Nephron (organoid): ENCODE results near the gene UBE2QL1.

Experiments
- H3K27ac Mint-ChIP-seq, 3 experiments: 2 replicates each; pipeline ENCODE4 v1.8.0; 2020; ENCODE audit warnings: mixed read lengths in 3 of 3, mild to moderate bottlenecking in 2 of 3, moderate library complexity in 1 of 3
- H3K27me3 Mint-ChIP-seq: 2 replicates; pipeline ENCODE4 v1.8.0; 2021; ENCODE audit warnings: low read depth, mild to moderate bottlenecking, moderate library complexity, mixed read lengths
- H3K36me3 Mint-ChIP-seq: 2 replicates; pipeline ENCODE4 v1.8.0; 2020; ENCODE audit warnings: low read depth, mixed read lengths
- H3K4me1 Mint-ChIP-seq: 2 replicates; pipeline ENCODE4 v1.8.0; 2020; ENCODE audit warnings: mixed read lengths
- H3K4me3 Mint-ChIP-seq, 3 experiments: 2 replicates each; pipeline ENCODE4 v1.8.0; 2020; ENCODE audit warnings: mild to moderate bottlenecking in 3 of 3, mixed read lengths in 3 of 3, moderate library complexity in 2 of 3
- H3K9me3 Mint-ChIP-seq: 2 replicates; pipeline ENCODE4 v1.8.0; 2020; ENCODE audit warnings: mixed read lengths
- TF ChIP-seq, protein P1 (sequence below), 3 experiments: fragments of 200-600 bp; sonication (generic); IDR thresholded peaks; one replicate each; pipeline ENCODE4 v1.5.0; 2021; ENCODE audit warnings: antibody characterized with exemption in 3 of 3; ENCODE audit not compliant: unreplicated experiment in 3 of 3

Gene UBE2QL1

DNA sequence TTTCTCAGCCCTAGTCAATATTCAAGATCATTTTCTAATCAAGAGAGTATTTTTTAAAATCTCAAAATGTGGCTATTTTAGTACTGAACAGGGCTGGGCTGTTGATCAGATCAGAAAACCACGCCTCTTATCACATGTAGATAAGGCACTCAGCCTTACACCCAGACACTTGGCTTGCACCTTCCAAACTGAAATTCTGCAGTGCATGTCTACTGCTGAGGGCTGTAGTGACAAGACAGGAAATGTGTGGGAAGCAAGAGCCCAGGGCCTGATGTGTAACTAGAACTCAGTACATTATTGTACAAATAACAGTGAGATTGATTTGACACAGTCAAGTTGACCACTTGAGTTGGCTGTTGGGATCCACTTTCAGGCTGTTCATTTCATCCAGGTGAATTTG lies 48.6 kb downstream of the UBE2QL1 start:
- Mint-ChIP-seq H3K4me1 (no peaks in the 10 kb centered on the region), H3K27me3 (peaks cover 13% of the 10 kb centered on the region), H3K27ac (no peak overlapping the region), H3K4me3 (no peak overlapping the region), H3K9me3 (no peaks in the 10 kb centered on the region), H3K36me3 (no peaks in the 10 kb centered on the region)
- TF ChIP-seq, protein P1, sequence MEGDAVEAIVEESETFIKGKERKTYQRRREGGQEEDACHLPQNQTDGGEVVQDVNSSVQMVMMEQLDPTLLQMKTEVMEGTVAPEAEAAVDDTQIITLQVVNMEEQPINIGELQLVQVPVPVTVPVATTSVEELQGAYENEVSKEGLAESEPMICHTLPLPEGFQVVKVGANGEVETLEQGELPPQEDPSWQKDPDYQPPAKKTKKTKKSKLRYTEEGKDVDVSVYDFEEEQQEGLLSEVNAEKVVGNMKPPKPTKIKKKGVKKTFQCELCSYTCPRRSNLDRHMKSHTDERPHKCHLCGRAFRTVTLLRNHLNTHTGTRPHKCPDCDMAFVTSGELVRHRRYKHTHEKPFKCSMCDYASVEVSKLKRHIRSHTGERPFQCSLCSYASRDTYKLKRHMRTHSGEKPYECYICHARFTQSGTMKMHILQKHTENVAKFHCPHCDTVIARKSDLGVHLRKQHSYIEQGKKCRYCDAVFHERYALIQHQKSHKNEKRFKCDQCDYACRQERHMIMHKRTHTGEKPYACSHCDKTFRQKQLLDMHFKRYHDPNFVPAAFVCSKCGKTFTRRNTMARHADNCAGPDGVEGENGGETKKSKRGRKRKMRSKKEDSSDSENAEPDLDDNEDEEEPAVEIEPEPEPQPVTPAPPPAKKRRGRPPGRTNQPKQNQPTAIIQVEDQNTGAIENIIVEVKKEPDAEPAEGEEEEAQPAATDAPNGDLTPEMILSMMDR (IDR thresholded peaks at IDR 0.05; ENCODE audit: unreplicated experiment in 3 of 3), result no peak

DNA sequence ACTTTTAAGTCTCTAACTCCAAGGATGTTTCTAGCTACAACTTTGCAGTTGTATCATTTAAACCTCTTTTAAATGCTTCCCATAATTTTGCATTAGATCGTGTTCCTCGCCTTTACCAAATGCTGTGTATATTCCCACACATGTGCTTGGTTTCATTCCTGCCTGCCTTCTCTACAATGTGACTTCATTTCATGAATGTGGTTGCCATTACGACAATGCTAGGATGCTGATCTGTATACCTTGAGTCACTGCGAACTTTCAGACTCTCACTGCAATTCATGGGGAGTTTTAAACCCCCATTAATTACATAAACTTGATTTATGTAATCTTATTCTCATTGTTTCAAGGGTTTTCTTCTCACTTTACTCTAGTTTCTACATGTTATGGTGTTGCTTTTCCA lies 50.3 kb downstream of the UBE2QL1 start:
- no peaks in the 10 kb centered on the region for H3K4me1 Mint-ChIP-seq
- H3K9me3 Mint-ChIP-seq, result peaks cover 4% of the 10 kb centered on the region
- H3K36me3 Mint-ChIP-seq, result no peaks in the 10 kb centered on the region
- H3K27me3 Mint-ChIP-seq, result peaks cover 11% of the 10 kb centered on the region
- TF ChIP-seq, protein P1 (IDR thresholded peaks at IDR 0.05; ENCODE audit: unreplicated experiment in 3 of 3), result no peak
- no peak overlapping the region for H3K4me3 Mint-ChIP-seq
- H3K27ac Mint-ChIP-seq, result no peak overlapping the region

DNA sequence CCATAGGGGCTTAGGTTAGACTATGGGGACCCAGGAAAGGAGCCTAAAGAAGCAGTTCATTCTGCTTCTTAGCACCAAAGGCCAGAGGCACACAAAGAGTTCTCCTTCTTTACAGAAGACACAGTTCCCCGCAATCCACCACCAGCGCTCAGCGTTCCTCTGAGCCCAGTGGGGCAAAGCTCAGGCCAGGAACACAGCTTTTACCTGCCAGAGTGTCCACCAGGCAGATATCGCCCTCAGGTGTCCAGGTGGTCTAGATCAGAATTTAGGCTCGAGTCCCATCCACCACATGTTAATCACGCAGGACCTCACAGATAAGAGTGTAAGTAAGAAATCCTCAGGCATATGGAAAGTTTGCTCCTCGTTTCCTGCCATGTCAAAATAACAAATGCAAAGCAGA lies 53.0 kb downstream of the UBE2QL1 start:
- TF ChIP-seq, protein P1 (IDR thresholded peaks at IDR 0.05; ENCODE audit: unreplicated experiment in 3 of 3), result no peak
- H3K36me3 Mint-ChIP-seq, result no peaks in the 10 kb centered on the region

GRCh38 chr5:6502421-6502820 lies 53.8 kb downstream of the UBE2QL1 start:
- Mint-ChIP-seq H3K27ac (no peak overlapping the region), H3K36me3 (no peaks in the 10 kb centered on the region), H3K4me1 (no peaks in the 10 kb centered on the region), H3K4me3 (no peak overlapping the region), H3K9me3 (peaks cover 4% of the 10 kb centered on the region), H3K27me3 (peaks cover 11% of the 10 kb centered on the region)
- TF ChIP-seq, protein P1 (IDR thresholded peaks at IDR 0.05; ENCODE audit: unreplicated experiment in 3 of 3), result no peak

More for the DNA sequence above, 53.0 kb downstream of the UBE2QL1 start:
- no peak overlapping the region for H3K27ac Mint-ChIP-seq
- peaks cover 11% of the 10 kb centered on the region for H3K27me3 Mint-ChIP-seq
- H3K4me3 Mint-ChIP-seq, result no peak overlapping the region
- no peaks in the 10 kb centered on the region for H3K4me1 Mint-ChIP-seq
- H3K9me3 Mint-ChIP-seq, result peaks cover 4% of the 10 kb centered on the region

DNA sequence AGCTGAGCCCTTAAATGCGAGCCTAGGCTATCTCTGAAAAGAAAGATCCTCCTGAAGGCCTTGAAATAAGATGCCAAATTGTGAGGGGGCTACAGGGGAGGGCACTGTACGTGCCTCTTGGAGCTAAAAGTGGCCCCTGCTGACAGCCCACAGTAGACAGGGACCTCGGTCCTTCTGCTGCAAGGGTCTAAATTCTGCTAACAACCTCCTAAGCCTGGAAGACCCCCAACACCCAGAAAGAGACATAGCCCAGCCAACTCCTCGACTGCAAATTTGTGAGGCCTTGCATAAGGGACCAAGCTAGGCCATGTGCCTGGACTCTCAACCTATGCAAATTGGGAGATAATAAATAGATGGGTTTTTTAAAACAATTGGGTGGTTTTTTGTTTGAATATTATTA lies 54.7 kb downstream of the UBE2QL1 start:
- no peak overlapping the region for H3K4me3 Mint-ChIP-seq
- H3K27ac Mint-ChIP-seq, result no peak overlapping the region
- H3K9me3 Mint-ChIP-seq, result peaks cover 4% of the 10 kb centered on the region
- H3K27me3 Mint-ChIP-seq, result peaks cover 14% of the 10 kb centered on the region
- TF ChIP-seq, protein P1 (IDR thresholded peaks at IDR 0.05; ENCODE audit: unreplicated experiment in 3 of 3), result no peak
- H3K4me1 Mint-ChIP-seq, result no peaks in the 10 kb centered on the region
- no peaks in the 10 kb centered on the region for H3K36me3 Mint-ChIP-seq

DNA sequence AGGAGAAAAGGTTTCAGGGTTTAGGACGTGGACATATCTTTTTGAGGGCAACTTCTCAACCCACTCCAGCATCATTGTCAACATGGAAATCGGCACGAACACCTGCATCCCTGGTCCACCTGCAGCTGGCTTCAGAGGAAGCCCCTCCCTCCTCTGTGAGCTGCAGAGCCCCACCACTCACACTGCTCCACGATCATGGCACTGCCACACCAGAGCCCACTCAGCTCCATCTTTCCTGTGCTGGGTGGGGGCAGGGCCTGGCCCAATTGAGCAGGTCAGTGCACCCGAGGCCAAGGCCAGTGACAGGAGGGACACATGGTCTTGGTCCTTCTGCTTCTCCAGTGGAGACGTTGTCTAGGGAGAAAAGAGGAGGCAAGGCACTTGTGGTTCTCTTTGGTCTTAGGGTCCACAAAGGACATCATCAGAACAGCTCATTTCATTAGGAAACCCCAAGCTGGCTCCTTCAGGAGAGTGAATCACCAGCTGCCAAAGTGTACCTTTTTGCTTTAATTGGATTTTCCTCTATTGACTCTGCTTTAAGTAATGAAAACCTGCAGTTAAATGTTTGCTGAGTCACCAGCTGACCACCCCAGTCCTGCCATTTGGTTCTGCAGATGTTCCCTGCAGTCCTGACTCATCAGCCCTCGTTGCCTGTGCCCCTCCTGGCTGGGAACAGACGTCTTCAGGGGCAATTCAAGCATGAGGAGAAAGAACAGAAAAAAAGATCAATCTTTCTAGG lies 56.2 kb downstream of the UBE2QL1 start:
- Mint-ChIP-seq H3K27me3 (peaks cover 14% of the 10 kb centered on the region), H3K36me3 (no peaks in the 10 kb centered on the region), H3K4me3 (no peak overlapping the region), H3K4me1 (no peaks in the 10 kb centered on the region), H3K27ac (no peak overlapping the region), H3K9me3 (peaks cover 4% of the 10 kb centered on the region)
- TF ChIP-seq, protein P1 (IDR thresholded peaks at IDR 0.05; ENCODE audit: unreplicated experiment in 3 of 3), result no peak
